ENCODE measurements around the gene ALPG. TPM values are rescaled to one million over a fixed set of nuclear protein-coding genes. Genes with fewer than 3 reads are reported as not detected.
"Not testable (repeated sequence)": the region's sequence is repeated elsewhere in the genome, so short reads cannot be mapped to it uniquely, and the experiment has no call there.

The ALPG gene
- total RNA-seq, 1 donor from 2014 or later: not detected

DNA sequence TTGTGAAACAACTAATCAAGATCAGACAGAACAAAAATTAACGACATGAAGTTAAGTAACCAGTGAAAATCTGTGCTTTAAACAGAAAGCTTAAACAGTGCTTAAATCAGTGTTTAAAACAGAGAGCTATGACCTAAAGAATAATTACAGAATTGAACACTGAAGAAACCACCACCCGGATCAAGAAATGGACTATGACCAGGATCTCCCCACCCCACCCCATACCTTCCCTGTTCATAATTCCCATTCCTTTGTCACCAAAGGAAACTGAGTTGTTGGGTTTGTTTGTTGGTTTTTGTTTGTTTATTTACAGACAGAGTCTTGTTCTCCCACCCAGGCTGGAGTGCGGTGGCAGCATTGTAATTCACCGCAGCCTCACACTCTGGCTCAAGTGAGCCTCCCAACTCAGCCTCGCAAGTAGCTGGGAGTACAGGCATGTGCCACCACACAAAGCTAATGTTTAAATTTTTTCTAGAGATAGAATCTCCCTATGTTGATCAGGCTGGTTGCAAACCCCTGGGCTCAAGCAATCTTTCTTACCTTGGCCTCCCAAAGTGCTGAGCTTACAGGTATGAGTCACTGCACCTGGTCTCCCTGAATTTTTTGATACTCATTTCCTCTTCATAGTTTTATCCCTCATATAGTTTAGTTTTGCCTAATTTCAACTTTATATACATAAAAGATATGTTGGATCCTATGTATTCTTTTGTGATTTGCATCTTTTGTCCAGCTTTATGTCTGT, 8.2 kb upstream of the ALPG start:
- DNase-seq: no peak

GRCh38 chr2:232400256-232401015, 6.2 kb upstream of the ALPG start:
- no peak for DNase-seq

GRCh38 chr2:232402518-232402917, 4.1 kb upstream of the ALPG start:
- DNase-seq: no peak

- no peak for DNase-seq
Measured at GRCh38 chr2:232405943-232406510, 617 bp upstream of the ALPG start.

DNA sequence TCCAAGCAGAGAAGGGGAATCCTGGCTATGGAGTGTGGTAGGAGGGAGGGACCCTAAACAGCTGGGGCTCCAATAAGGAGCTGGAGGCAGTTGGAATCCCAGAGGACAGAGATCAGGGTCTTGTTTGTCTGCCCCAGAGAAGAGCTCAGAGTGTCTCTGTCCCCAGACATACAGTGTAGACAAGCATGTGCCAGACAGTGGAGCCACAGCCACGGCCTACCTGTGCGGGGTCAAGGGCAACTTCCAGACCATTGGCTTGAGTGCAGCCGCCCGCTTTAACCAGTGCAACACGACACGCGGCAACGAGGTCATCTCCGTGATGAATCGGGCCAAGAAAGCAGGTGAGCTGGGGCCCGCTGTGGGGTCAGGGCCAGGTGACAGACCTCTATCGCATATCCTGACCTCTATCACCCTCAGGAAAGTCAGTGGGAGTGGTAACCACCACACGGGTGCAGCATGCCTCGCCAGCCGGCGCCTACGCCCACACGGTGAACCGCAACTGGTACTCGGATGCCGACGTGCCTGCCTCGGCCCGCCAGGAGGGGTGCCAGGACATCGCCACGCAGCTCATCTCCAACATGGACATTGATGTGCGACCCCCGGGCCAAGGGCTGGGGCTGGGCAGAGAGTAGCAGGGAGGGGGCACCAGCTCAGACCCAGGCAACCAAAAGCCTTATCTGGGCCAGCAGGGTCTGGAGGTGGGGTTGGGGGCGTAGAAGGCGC, 945 bp downstream of the ALPG start:
- DNase-seq: not testable (repeated sequence)

DNA sequence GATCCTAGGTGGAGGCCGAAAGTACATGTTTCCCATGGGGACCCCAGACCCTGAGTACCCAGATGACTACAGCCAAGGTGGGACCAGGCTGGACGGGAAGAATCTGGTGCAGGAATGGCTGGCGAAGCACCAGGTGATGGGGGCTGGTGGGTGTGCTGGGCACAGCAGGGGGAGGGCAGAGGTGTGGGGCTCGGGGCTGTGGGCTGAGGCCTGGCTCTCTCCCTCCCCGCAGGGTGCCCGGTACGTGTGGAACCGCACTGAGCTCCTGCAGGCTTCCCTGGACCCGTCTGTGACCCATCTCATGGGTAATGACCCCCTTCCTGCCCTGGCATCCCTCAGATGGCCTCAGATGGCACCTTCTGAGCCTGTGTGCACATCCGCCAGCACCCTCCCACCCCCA, 1.6 kb downstream of the ALPG start:
- DNase-seq: not testable (repeated sequence)

DNA sequence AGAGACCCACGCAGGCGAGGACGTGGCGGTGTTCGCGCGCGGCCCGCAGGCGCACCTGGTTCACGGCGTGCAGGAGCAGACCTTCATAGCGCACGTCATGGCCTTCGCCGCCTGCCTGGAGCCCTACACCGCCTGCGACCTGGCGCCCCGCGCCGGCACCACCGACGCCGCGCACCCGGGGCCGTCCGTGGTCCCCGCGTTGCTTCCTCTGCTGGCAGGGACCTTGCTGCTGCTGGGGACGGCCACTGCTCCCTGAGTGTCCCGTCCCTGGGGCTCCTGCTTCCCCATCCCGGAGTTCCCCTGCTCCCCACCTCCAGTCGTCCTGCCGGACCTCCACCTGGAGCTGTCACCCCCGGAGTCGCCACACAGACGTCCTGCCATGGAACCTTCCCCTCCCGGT, 3.0 kb downstream of the ALPG start:
- not testable (repeated sequence) for DNase-seq

- DNase-seq: no peak
Measured at GRCh38 chr2:232410238-232410900, 3.7 kb downstream of the ALPG start.

- DNase-seq: no peak
Measured at GRCh38 chr2:232411901-232412629, 5.4 kb downstream of the ALPG start.

GRCh38 chr2:232412986-232413385, 6.3 kb downstream of the ALPG start:
- no peak for DNase-seq

DNA sequence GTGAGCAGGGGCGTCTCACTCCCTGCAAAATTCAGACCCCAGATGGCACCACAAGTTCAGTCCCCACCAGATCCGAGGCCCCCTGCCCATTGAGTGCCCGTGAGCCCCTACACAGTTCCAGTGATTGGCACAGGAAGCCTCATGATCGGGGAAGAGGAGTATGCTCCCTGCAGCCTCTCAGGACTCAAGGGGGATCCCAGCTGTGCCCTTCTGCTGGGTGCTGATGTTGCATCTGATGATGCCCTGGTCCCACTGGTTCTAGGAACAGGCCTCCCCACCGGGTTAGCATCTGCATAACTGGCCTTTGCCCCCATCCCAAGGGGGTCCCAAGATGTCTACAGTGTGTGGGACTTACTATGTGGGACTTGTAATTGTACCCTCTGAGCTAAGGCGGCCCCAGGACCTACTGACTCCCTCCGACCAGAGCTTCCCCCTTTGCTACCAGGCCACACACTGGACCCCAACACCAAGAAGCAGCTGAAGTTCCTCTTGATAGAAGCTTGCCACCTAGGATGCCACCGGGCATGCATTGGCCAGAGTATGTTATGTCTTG, 8.6 kb downstream of the ALPG start:
- DNase-seq: no peak

DNA sequence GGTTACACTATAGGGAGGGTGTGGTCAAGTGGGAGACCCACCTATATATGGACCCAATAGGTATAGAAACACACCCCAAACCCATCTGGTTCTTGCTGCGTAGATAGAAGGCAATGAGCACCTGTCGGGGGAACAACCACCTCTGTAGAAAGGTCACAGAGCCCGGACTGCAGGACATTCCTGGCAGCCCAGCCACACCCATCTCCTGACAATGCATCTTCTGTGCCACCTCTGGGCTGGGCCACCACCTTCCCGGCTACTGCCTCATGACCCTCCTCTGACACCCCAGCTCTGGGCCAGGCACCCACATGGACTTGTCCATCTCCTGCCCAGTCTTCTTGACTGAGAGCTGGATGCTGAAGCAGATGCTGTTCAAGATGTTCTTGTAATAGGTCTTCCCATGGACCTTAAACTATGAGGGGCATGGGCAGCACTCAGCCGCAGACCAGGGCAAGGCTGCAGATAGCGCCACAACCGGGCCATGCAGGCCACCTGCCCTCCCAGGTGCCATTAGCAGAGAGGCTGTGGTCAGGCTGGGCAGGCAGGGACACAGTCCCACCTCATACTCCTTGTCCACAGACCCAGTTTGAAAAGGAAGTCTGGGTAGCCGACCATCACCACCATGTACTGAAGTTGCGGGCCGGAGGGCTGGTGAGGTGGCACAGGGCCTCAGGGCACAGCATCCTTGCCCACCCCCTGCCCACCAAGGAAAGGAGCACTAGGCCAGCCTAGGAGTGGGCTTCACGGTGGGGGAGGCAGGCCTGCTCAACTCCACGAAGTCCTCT, 9.3 kb downstream of the ALPG start:
- no peak for DNase-seq

GRCh38 chr2:232416521-232417470, 10.2 kb downstream of the ALPG start:
- DNase-seq: no peak

DNA sequence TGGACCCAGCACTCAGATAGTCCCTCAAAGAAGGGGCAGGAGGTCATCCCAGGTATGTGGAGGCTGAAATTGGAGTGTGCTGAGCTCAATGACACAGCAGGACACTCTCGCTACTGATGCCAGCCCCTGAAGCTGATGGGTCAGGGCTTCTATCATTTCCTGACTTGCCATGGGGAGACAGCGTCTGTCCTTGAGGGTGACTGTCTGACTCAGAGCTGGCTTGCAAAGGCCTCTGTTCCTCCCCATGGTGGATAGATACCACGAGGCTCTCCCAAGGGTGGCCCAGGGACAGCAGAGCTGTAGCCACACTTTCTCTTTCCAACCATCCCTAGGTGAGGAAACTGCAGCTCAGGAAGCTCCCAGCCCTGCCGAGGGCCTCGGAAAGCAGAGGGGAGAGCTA, 10.8 kb downstream of the ALPG start:
- DNase-seq: no peak

DNA sequence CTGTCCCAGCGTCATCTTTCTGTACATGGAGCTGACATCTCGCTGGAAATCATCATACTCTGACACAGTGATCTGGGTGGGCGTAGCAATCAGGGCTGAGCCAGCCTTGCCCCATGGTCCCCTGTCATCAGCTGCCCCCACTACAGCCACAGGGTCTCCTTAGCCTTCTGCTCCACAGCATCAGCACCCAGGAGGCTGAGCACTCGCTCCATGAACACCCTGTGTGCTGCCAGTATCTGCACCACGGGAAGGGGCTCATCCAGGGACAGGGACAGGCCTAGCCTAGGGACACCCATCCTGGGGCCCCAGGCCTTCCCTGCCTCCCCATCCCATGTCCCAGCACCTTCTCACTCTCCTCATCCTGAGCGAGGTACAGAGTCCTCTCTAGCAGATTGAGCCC, 11.4 kb downstream of the ALPG start:
- DNase-seq: no peak

DNA sequence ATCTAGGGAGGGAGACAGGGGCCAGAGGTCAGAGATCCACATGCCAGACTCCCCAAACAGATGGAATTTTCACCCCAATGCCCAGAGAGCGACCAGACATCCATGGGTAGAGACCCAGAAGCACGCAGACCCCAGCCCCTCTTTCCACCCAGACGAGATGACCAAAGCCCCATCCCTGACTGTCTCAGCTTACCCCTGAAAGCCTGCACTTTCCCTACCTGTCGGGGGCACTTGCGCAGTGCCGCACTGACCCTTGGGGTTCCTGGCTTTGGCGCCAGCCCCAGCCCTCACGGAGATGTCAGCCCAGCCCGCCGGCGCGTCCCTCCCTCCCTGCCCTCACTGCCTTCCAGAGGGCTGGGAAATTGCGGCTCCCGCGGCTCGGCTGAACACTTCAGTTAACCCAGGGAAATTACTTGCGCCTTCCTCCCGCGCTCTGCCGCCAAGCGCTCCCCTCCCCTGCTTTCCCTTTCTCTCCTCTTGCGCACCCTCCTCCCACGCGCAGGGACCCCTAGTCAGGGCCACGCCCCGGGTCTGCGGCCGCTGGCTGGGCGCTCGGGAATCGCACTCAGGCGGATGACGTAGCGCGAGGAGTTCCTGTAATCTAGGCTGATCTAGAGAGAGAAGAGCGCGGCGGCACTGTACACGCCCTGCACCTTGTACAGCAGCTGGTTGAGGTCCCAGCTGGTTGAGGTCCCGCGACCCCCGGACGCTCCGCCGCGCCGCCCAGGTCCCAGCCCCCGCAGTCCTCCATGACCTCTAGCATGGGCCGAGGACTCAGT, 12.0 kb downstream of the ALPG start:
- DNase-seq: no peak

DNA sequence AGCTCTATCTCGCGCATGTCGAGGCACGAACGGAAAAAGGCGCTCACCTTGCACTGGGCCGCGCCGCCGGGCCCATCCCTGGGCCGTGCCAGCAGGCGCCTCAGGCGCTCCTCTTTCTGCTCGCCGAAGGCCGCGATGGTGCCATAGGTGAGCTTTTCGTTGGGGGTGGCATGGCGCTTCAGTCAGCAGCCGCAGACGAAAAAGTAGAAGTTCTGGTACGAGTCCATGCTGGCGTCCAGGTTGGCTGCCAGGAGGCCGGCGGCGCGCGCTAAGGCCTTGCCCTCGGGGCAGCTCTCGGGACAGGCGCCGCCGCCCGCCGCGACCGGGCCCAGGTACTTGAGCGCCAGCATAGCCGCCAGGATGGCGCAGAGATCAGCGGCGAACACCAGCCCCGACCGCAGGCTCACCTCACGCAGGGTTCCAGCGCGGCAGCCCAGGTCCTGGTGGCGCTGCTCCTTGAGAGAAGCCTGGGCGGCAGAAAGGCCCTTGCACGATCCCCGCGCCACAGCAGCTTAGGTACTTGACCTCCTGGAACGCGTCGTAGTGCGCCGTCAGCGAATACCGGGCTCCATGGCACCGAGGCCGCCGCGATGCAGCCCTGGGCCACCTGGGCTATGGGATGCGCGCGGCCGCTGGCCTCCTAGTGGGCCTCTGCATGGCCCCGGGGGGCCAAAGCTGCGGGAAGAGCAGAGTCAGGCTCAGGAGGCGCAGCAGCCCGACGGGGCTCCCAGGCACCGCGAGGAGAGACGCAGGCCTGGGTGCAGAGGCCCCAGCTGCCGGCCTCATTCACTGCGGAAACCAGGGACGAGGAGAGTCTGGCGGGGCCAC, 12.8 kb downstream of the ALPG start:
- no peak for DNase-seq
